HL-60 (cell line): ENCODE results near the gene PLXNB3.

Source experiments
- DNase-seq, 2 experiments: peaks; one replicate each; pipeline ENCODE4 v3.0.0-alpha.2; 2010 to 2020; ENCODE audit warnings: low read depth in 1 of 2, low spot score in 1 of 2
- H3K27ac ChIP-seq: fragments of 250-450 bp; sonication (Bioruptor Pico); replicated peaks from 2 replicates; pipeline ENCODE4 v1.5.1; 2020; ENCODE audit warnings: mild to moderate bottlenecking, moderate library complexity
- H3K27me3 ChIP-seq: fragments of 250-450 bp; sonication (Bioruptor Pico); 2 replicates; pipeline ENCODE4 v1.5.1; 2021; ENCODE audit warnings: mild to moderate bottlenecking, moderate library complexity; ENCODE audit not compliant: insufficient read depth, poor library complexity, severe bottlenecking
- H3K4me3 ChIP-seq: replicated peaks from 2 replicates; pipeline ENCODE4 v1.5.1; 2011; ENCODE audit warnings: mild to moderate bottlenecking, control low read depth, low read length; ENCODE audit not compliant: insufficient read depth
- CTCF ChIP-seq: IDR thresholded peaks from one replicate; pipeline ENCODE4 v1.5.1; 2011; ENCODE audit warnings: low read length, control low read depth, inconsistent platforms; ENCODE audit not compliant: insufficient read depth
- GABPA ChIP-seq: IDR thresholded peaks from 2 replicates; pipeline ENCODE4 v1.6.1; 2012; ENCODE audit warnings: low read depth
- POLR2AphosphoS5 ChIP-seq: IDR thresholded peaks from 2 replicates; pipeline ENCODE4 v1.6.1; 2012; ENCODE audit warnings: low read depth
- REST ChIP-seq: IDR thresholded peaks from 2 replicates; pipeline ENCODE4 v1.6.1; 2012; ENCODE audit warnings: low read depth; ENCODE audit not compliant: insufficient replicate concordance
- SPI1 ChIP-seq: IDR thresholded peaks from 2 replicates; pipeline ENCODE4 v1.6.1; 2012; ENCODE audit warnings: low read depth, mild to moderate bottlenecking, borderline replicate concordance
- long read RNA-seq: library from polyadenylated mRNA; unstranded; transcript quantifications from one replicate; pipeline ENCODE4 v2.0.0, GENCODE V29; 2020

Gene PLXNB3
- long read RNA-seq: 0 reads

- Histone ChIP-seq H3K27me3 (no peaks in the 10 kb centered on the region), H3K27ac (no peak within 1 kb of the TSS), H3K4me3 (no peak within 1 kb of the TSS)
- TF ChIP-seq POLR2AphosphoS5 (no peak), CTCF (peak; percentile 49)
- DNase-seq: peak; percentile 29 to 77
These were observed at the start of gene PLXNB3 for GRCh38 chrX:153763989-153764755. PLXNB3 (plus strand) TSS chrX:153764249; CDS start chrX:153765536, 1,287 bp downstream.

GRCh38 chrX:153714256-153714655, 49.8 kb upstream of the PLXNB3 start:
- Histone ChIP-seq H3K27ac (no peak overlapping the region), H3K4me3 (no peak overlapping the region), H3K27me3 (no peaks in the 10 kb centered on the region)
- DNase-seq: peak in 1 of 2 experiments; percentile 10
- TF ChIP-seq CTCF: no peak
- TF ChIP-seq POLR2AphosphoS5: no peak
- TF ChIP-seq GABPA: no peak
- no peak for TF ChIP-seq REST
- no peak for TF ChIP-seq SPI1

GRCh38 chrX:153717445-153717844, 46.6 kb upstream of the PLXNB3 start:
- no peak for TF ChIP-seq POLR2AphosphoS5
- TF ChIP-seq GABPA: no peak
- no peak for TF ChIP-seq CTCF
- TF ChIP-seq REST: no peak
- no peak for TF ChIP-seq SPI1
- Histone ChIP-seq H3K4me3 (no peak overlapping the region), H3K27me3 (no peaks in the 10 kb centered on the region), H3K27ac (no peak overlapping the region)
- DNase-seq: no peak
